Stimulated activated naive B cell treated with anti-CD40 and anti-IgM and Interleukin-4, amounts not matched to agents 10 μg/mL and 1 μg/mL and 100 μg/mL, for 72 hours (primary cell): ENCODE data around the gene HIGD1A.

ENCODE experiments used
- ATAC-seq, 2 donors: fragments of 150-1000 bp; cut with Tn5 transposase; replicated peaks; 2 replicates each; pipeline ENCODE4 v1.10.0; 2021; ENCODE audit warnings: moderate library complexity in 1 of 2
- DNase-seq: peaks from one replicate; pipeline ENCODE4 v3.0.0; 2021
- H3K27ac Mint-ChIP-seq: one replicate; pipeline ENCODE4 v1.8.0; 2022; ENCODE audit warnings: mild to moderate bottlenecking, mixed read lengths
- H3K27me3 Mint-ChIP-seq, 2 donors: one replicate each; pipeline ENCODE4 v1.8.0; 2022; ENCODE audit warnings: mixed read lengths in 2 of 2
- H3K36me3 Mint-ChIP-seq, 2 donors: one replicate each; pipeline ENCODE4 v1.8.0; 2022; ENCODE audit warnings: mixed read lengths in 2 of 2, mild to moderate bottlenecking in 1 of 2
- H3K4me1 Mint-ChIP-seq, 2 donors: one replicate each; pipeline ENCODE4 v1.8.0; 2022; ENCODE audit warnings: mixed read lengths in 2 of 2, mild to moderate bottlenecking in 1 of 2
- H3K4me3 Mint-ChIP-seq, 2 donors: one replicate each; pipeline ENCODE4 v1.8.0; 2022; ENCODE audit warnings: mild to moderate bottlenecking in 2 of 2, mixed read lengths in 2 of 2, moderate library complexity in 1 of 2
- H3K9me3 Mint-ChIP-seq, 2 donors: one replicate each; pipeline ENCODE4 v1.8.0; 2022; ENCODE audit warnings: mixed read lengths in 2 of 2, mild to moderate bottlenecking in 1 of 2

The HIGD1A gene

DNA sequence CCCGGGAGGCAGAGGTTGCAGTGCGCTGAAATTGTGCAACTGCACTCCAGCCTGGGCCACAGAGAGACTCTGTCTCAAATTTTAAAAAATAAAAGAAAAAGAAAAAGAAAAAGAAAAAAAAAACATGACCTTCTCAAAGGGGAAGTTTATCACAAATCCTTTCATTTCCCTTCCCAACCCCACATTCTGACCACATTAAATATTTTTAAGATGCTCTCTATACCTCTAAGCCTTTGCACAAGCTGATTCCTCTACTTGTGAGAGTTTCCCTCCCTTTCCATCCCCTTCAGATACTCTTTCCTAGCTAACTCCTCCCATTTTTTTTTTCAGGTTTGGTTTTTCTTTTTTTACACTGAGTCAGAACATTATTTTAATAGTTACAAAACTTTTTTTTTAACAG is 4.0 kb downstream of the HIGD1A start:
- Mint-ChIP-seq H3K27ac (no peak overlapping the region), H3K36me3 (peaks cover 2 to 12% of the 10 kb centered on the region in 2 donors), H3K9me3 (no peaks in the 10 kb centered on the region), H3K4me3 (peak overlapping the region in 1 of 2 donors; percentile 35), H3K4me1 (peaks cover 19 to 47% of the 10 kb centered on the region in 2 donors), H3K27me3 (peaks cover 3% of the 10 kb centered on the region in 2 donors)
- DNase-seq, result no peak
- no peak for ATAC-seq

DNA sequence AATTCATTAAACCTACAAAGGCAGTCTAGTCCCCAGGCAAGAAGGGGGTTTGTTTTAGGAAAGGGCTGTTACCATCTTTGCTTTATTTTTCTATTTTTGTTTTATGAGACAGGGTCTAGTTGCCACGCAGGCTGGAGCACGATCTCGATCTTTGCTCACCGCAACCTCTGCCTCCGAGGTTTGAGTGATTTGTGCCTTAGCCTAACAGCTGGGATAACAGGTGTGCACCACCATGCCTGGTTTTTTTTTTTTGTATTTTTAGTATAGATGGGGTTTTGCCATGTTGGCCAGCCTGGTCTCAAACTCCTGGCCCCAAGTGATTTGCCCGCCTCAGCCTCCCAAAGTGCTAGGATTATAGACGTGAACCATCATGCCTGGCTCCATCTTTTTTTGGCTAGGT is 4.9 kb downstream of the HIGD1A start:
- H3K4me1 Mint-ChIP-seq, result peaks cover 18 to 48% of the 10 kb centered on the region in 2 donors

DNA sequence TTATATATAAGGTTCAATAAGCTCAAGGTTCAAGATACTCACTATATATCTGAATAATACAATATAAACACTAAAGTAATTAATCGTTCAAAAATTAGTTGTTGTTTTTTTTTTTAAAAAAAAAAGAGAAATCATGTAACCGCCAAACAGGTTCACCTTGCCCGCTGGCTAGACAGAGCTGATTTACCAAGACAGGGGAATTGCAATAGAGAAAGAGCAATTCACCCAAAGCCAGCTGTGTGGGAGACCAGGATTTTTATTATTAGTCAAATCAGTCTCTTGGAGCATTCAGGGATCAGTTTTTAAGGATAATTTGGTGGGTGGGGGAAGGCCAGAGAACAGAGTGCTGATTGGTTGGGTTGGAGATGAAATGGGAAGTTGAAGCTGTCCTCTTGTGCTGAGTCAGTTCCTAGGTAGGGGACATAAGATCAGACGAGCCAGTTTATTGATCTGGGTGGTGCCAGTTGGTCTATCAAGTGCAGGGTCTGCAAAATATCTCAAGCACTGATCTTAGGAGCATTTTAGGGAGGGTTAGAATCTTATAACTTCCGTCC is 7.9 kb downstream of the HIGD1A start:
- ATAC-seq, result no peak
- Mint-ChIP-seq H3K27ac (no peak overlapping the region), H3K4me3 (no peak overlapping the region), H3K27me3 (no peaks in the 10 kb centered on the region), H3K9me3 (no peaks in the 10 kb centered on the region), H3K36me3 (peaks cover 5 to 22% of the 10 kb centered on the region in 2 donors), H3K4me1 (peaks cover 10 to 32% of the 10 kb centered on the region in 2 donors)
- no peak for DNase-seq

More for the DNA sequence above, 4.9 kb downstream of the HIGD1A start:
- no peak for DNase-seq
- peaks cover 2 to 12% of the 10 kb centered on the region in 2 donors for H3K36me3 Mint-ChIP-seq
- no peak for ATAC-seq
- no peak overlapping the region for H3K4me3 Mint-ChIP-seq
- H3K27ac Mint-ChIP-seq, result no peak overlapping the region
- H3K9me3 Mint-ChIP-seq, result no peaks in the 10 kb centered on the region
- H3K27me3 Mint-ChIP-seq, result no peaks in the 10 kb centered on the region

DNA sequence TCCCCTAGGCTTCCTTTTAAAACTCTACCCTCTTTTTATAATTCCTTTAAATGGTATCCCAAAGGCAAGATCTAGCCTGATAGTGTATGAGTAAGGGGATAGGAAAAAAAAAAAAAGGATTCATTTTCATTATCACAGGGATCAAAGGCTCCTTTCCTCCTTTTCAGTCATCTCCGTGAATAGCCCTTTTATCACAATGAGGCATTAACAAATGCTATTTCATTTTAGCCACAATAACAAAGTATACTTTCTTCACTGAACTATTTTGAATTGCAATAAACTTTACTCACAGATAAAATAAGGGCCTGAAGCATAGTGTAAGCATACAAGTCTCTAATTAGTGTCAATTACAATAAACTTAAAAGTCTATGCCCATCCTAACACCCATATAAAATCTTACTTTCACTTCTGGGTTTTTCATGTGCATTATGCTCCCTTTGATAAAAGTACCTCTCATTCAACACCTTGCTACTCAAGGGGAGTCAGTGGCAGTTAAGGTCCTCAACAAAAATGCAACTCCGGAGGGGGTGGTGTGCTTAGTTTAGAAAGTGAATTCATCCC is 8.6 kb downstream of the HIGD1A start:
- Mint-ChIP-seq H3K36me3 (peaks cover 7 to 19% of the 10 kb centered on the region in 2 donors), H3K27ac (no peak overlapping the region), H3K4me3 (no peak overlapping the region), H3K9me3 (no peaks in the 10 kb centered on the region), H3K27me3 (no peaks in the 10 kb centered on the region), H3K4me1 (peaks cover 7 to 32% of the 10 kb centered on the region in 2 donors)
- ATAC-seq (no peak), DNase-seq (no peak)

DNA sequence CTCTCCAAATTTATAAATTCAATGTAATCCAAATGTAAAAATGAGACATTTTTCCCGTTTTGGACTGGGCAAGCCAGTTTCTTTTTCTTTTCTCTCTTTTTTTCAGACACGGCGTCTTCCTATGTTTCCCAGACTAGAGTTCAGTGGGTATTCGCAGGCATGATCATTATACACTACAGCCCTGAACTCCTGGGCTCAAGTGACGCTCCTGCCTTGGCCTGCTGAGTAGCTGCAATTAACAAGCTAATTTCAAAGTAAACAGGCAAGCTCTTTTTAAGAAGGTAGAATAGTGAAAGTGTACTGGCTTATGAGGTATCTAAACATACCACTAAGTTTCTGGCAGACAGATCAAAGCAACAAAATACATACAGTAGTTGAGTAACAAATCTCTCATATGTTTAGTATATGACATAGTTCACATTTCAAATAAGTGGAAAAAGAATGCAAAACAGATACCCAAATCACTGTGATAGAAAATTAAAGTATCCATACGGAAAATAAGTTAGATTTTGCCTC is 13.5 kb downstream of the HIGD1A start:
- Mint-ChIP-seq H3K4me1 (peaks cover 3 to 11% of the 10 kb centered on the region in 2 donors), H3K36me3 (peaks cover 15 to 29% of the 10 kb centered on the region in 2 donors), H3K27ac (no peak overlapping the region), H3K4me3 (no peak overlapping the region), H3K9me3 (no peaks in the 10 kb centered on the region), H3K27me3 (no peaks in the 10 kb centered on the region)
- no peak for ATAC-seq
- DNase-seq, result no peak

DNA sequence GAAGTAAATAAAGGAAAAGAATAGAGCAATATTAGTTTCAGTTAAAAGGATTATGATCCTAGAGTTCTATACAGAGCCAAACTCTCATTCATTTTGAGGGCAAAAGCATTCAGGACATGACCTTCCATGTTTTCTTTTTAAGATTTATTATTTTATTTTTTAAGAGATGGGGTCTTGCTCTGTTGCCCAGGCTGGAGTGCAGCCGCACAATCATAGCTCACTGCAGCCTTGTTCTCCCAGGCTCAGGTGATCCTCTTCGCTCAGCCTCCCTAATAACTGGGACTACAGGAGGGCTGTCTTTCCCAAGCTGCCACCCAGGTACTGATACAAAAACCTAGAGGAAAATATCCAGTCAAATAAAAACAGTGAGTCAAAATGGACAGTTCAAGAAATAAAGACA is 17.7 kb downstream of the HIGD1A start:
- Mint-ChIP-seq H3K4me1 (peaks cover 3 to 5% of the 10 kb centered on the region in 2 donors), H3K9me3 (no peaks in the 10 kb centered on the region), H3K27me3 (no peaks in the 10 kb centered on the region), H3K4me3 (no peak overlapping the region), H3K36me3 (peaks cover 17 to 29% of the 10 kb centered on the region in 2 donors), H3K27ac (no peak overlapping the region)
- ATAC-seq (no peak), DNase-seq (no peak)

DNA sequence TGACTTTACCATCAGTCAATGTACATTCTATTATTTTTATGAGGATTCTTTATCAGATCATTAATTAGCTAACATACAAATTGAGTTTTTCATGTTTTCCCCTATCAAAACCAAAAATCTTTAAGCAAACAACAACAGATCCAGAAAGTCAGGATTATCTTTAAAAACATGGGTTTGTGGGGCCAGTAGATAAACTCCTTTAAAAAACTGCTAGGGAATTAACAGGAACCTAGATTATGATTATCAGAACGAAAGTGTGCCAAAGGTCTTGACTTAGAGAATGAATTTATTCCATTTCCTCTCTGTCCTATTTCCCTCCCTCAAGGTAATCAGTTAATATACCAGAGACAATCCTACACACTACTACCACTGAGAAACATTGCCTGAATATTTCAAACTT is 18.1 kb downstream of the HIGD1A start:
- Mint-ChIP-seq H3K4me1 (peaks cover 3 to 5% of the 10 kb centered on the region in 2 donors), H3K4me3 (no peak overlapping the region), H3K27ac (no peak overlapping the region), H3K9me3 (no peaks in the 10 kb centered on the region), H3K27me3 (no peaks in the 10 kb centered on the region), H3K36me3 (peaks cover 17 to 29% of the 10 kb centered on the region in 2 donors)
- ATAC-seq (no peak), DNase-seq (no peak)

DNA sequence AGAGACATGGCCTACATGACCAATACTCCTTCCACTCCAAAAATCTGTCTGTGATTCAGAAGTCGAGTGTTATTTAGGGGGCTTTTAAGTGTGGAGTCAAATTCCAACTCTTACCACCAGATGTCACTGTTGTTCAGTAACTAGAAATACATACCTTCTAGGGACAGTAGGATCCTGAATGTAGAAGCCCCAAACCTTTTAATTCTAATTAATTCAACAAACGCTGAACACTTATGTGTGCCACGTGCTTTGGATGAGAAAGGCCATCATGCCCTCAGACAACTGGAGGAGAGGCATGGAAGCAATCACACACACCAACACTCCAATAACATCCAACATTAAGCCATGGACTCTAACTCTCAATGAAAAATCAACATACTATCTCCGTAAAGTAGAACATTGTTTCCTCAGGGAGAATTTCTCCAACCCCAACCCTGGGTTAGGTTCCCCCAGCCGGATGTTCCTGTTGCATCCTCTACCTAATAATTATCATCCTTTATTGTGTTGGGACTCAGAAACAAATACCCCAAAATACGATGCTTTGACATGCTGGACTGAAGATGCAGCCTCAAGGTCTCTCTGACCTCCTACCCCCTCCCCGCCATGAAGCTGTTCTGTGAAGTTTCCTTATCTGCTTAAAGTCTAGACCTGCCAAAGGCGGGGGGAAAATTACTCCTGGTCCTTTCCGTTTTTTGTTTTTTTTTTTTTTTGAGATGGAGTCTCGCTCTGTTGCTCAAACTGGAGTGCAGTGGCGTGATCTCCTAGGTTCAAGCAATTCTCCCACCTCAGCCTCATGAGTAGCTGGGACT is 23.2 kb downstream of the HIGD1A start:
- peak; percentile 85 for ATAC-seq
- H3K36me3 Mint-ChIP-seq, result peaks cover 10% of the 10 kb centered on the region in 2 donors
- H3K27me3 Mint-ChIP-seq, result no peaks in the 10 kb centered on the region
- H3K9me3 Mint-ChIP-seq, result no peaks in the 10 kb centered on the region
- peaks cover 0 to 13% of the 10 kb centered on the region in 2 donors for H3K4me1 Mint-ChIP-seq
- H3K27ac Mint-ChIP-seq, result peak overlapping the region; percentile 5
- no peak overlapping the region for H3K4me3 Mint-ChIP-seq
- no peak for DNase-seq

DNA sequence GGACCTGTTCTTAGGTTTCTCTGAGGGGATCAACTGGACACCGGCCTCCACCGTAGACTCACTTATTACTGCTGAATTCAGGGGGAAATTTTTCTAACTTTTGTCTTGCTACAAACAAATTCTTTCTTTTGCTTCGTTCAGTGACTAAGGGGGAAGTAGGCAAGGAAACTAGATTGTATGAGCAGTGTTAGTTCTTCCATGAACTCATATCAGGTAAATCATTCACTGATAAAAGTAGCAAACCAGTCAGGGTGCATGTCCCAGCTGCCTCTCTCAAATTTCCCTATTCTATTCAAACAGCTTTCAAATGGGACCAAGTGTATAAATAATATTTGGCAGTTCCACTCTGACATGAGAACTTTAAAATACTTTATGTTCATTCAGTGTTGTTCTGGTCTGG is 23.9 kb downstream of the HIGD1A start:
- no peaks in the 10 kb centered on the region for H3K27me3 Mint-ChIP-seq
- DNase-seq (no peak), ATAC-seq (peak; percentile 45 to 56)
- peaks cover 9% of the 10 kb centered on the region in 2 donors for H3K36me3 Mint-ChIP-seq
- peaks cover 0 to 13% of the 10 kb centered on the region in 2 donors for H3K4me1 Mint-ChIP-seq
- no peak overlapping the region for H3K27ac Mint-ChIP-seq
- no peaks in the 10 kb centered on the region for H3K9me3 Mint-ChIP-seq
- no peak overlapping the region for H3K4me3 Mint-ChIP-seq

DNA sequence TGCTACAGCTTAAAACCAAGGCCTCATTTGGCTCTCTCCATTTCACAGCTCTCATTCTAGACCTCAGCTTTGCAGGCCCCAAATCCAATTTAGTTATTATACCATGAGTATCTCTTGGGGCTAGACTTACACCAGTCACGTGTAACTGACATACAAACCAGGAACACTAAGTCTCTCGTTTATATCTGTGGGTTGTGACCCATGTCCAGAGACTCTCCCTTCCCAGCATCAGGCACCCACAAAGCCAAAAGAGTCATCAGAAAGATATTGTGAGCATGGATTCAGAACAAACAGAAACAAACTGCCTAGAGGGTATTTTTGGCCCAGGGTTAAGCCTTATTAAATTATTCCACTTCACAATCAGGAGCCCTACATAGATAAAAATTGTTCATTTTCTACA is 25.6 kb downstream of the HIGD1A start:
- DNase-seq, result no peak
- Mint-ChIP-seq H3K27ac (no peak overlapping the region), H3K4me1 (peaks cover 0 to 13% of the 10 kb centered on the region in 2 donors), H3K36me3 (peaks cover 9% of the 10 kb centered on the region in 2 donors), H3K9me3 (no peaks in the 10 kb centered on the region), H3K4me3 (no peak overlapping the region), H3K27me3 (no peaks in the 10 kb centered on the region)
- no peak for ATAC-seq

DNA sequence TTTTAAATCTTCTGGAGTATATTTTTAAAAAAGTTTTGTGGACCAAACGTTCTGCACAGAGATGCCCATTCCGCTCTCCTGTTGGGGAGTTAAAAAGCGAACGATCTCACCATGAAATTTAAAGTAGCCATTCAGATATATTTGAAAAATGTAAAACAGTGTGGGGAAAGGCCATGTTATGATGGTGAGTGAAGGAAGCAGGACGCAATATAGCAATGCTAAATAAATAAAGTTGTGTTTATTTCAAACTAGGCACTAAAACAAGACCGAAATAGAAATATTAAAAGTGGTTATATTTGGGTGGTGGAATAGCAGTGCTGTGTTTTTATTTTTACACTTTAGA is 30.9 kb downstream of the HIGD1A start:
- no peak for DNase-seq
- H3K27ac Mint-ChIP-seq, result peak overlapping the region; percentile 97
- H3K9me3 Mint-ChIP-seq, result peaks cover 5 to 6% of the 10 kb centered on the region in 2 donors
- peaks cover 5 to 8% of the 10 kb centered on the region in 2 donors for H3K4me1 Mint-ChIP-seq
- H3K4me3 Mint-ChIP-seq, result peak overlapping the region; percentile 76 to 82
- H3K27me3 Mint-ChIP-seq, result no peaks in the 10 kb centered on the region
- peaks cover 0 to 5% of the 10 kb centered on the region in 2 donors for H3K36me3 Mint-ChIP-seq
- peak; percentile 16 to 19 for ATAC-seq

DNA sequence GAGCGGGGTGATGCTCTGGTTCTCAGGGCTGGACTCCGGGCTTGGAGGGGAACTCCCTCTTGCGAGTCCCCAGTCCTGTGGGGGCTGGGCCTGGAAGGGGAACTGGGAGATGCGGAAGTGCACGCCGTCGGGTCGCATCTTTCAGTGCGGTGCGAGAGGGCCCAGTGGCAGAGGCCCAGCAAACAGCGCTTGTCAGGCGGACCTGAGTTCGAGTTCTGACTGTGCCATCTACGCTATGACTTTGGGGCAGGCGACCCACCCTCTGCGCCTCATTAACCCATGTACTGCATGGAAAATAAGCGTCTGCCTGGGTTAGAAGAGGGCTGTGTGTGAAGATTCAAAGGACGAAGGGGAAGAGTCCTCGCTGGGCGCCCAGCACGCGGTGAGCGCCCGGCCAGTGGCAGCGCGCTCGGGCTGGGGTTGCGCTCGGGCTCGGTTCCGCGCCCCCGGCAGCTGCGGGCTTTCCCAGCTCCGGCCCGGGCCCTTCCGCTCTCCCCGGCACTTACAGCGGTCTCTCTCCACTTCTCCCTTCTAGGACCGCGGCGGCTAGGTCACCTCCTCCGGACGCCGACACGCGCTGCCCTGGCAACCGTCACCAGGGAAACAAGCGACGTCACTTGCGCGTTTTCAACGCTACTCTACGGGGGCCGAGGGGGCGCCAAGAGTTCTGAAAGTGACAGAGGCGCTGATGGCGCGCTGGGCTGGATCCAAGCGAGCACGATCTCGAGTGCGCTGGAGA is 31.5 kb downstream of the HIGD1A start, which contains the start of gene CCDC13:
Gene CCDC13 (minus strand): TSS at position 584 of the 739 bp plus-strand sequence. CDS start 14,908 bp downstream, outside the sequence.
- Mint-ChIP-seq H3K27ac (peak within 1 kb of the TSS; percentile 97), H3K9me3 (peaks cover 5 to 6% of the 10 kb centered on the region in 2 donors), H3K4me3 (peak within 1 kb of the TSS; percentile 76 to 82), H3K36me3 (peaks cover 0 to 5% of the 10 kb centered on the region in 2 donors), H3K27me3 (no peaks in the 10 kb centered on the region), H3K4me1 (peaks cover 5 to 8% of the 10 kb centered on the region in 2 donors)
- DNase-seq (peak; percentile 95), ATAC-seq (peak; percentile 97)

DNA sequence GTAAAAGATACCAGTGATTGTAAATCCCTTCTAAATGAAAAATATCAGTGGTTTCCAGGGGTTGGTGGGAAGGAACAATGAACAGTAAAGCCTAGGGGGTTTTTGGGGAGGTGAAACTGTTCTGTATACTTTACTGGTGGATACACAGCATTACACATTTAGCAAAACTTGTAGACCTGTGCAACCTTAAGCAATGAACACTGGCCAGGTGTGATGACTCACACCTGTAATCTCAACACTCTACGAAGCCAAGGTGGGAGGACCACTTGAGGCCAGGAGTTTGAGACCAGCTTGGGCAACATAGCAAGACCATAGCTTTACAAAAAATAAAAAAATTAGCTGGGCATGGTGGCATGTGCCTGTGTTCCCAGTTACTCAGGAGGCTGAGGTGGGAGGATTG is 33.0 kb downstream of the HIGD1A start:
- ATAC-seq (no peak), DNase-seq (no peak)
- H3K9me3 Mint-ChIP-seq, result peaks cover 5 to 6% of the 10 kb centered on the region in 2 donors
- H3K4me3 Mint-ChIP-seq, result no peak overlapping the region
- H3K4me1 Mint-ChIP-seq, result peaks cover 5 to 8% of the 10 kb centered on the region in 2 donors
- H3K36me3 Mint-ChIP-seq, result peaks cover 0 to 5% of the 10 kb centered on the region in 2 donors
- no peak overlapping the region for H3K27ac Mint-ChIP-seq
- no peaks in the 10 kb centered on the region for H3K27me3 Mint-ChIP-seq
